PC-3 (cell line): ENCODE measurements around the gene ZNRF1. TPM values are rescaled to one million over a fixed set of nuclear protein-coding genes. Genes with fewer than 3 reads are reported as not detected.

Experiments
- ATAC-seq: fragments of 200-7000 bp; cut with Tn5 transposase; 2 replicates; pipeline ENCODE4 v1.9.1; 2020; ENCODE audit warnings: mild to moderate bottlenecking, moderate library complexity
- BruUV-seq: library from RNA; stranded (reverse); fragments of 400-500 nt; replicated peaks from 2 replicates; lab custom pipeline; 2021; lab: Mats Ljungman, UMichigan
- CTCF ChIA-PET: fragments of 300-600 bp; sonication (Branson Sonifier 250); formaldehyde crosslinking; loops from one replicate; lab custom pipeline; 2022; ENCODE audit warnings: antibody characterized with exemption; lab: Charles Lee
- POLR2A ChIA-PET: fragments of 300-600 bp; sonication (Branson Sonifier 250); formaldehyde crosslinking; loops from one replicate; lab custom pipeline; 2022; ENCODE audit warnings: antibody characterized with exemption; ENCODE audit not compliant: unreplicated experiment; lab: Charles Lee
- DNase-seq: peaks from one replicate; pipeline ENCODE4 v3.0.0-alpha.2; 2015
- H2AFZ ChIP-seq: fragments of 300-600 bp; sonication (generic); 2 replicates; pipeline ENCODE4 v1.6.0; 2016; ENCODE audit warnings: antibody characterized with exemption, low read length
- H3F3A ChIP-seq: fragments of 300-600 bp; sonication (generic); one replicate; pipeline ENCODE4 v1.6.0; 2017; ENCODE audit warnings: antibody characterized with exemption, low read length, control low read depth, mild to moderate bottlenecking; ENCODE audit not compliant: unreplicated experiment
- H3K27ac ChIP-seq: fragments of 300-600 bp; sonication (generic); 2 replicates; pipeline ENCODE4 v1.5.1; 2016; ENCODE audit warnings: mild to moderate bottlenecking, low read length
- H3K27me3 ChIP-seq: fragments of 300-600 bp; sonication (generic); 2 replicates; pipeline ENCODE4 v1.6.1; 2016; ENCODE audit warnings: low read length, mixed read lengths
- H3K36me3 ChIP-seq: fragments of 300-600 bp; sonication (generic); 2 replicates; pipeline ENCODE4 v1.6.1; 2016; ENCODE audit warnings: low read depth, mixed run types, low read length, mixed read lengths
- H3K4me1 ChIP-seq: fragments of 300-600 bp; sonication (generic); 2 replicates; pipeline ENCODE4 v1.5.1; 2016; ENCODE audit warnings: low read length; ENCODE audit not compliant: insufficient read depth
- H3K4me2 ChIP-seq: fragments of 300-600 bp; sonication (generic); 2 replicates; pipeline ENCODE4 v1.6.0; 2016; ENCODE audit warnings: low read length
- H3K4me3 ChIP-seq: fragments of 300-600 bp; sonication (generic); 2 replicates; pipeline ENCODE4 v1.5.1; 2016; ENCODE audit warnings: mild to moderate bottlenecking, low read length, mixed read lengths
- H3K79me2 ChIP-seq: fragments of 300-600 bp; sonication (generic); 2 replicates; pipeline ENCODE4 v1.6.1; 2017; ENCODE audit warnings: low read length, mixed read lengths
- H3K9ac ChIP-seq: fragments of 300-600 bp; sonication (generic); 2 replicates; pipeline ENCODE4 v1.6.0; 2016; ENCODE audit warnings: mild to moderate bottlenecking, low read length
- H3K9me2 ChIP-seq: fragments of 300-600 bp; sonication (generic); replicated peaks from 2 replicates; pipeline ENCODE4 v1.6.1; 2016; ENCODE audit warnings: mixed run types, low read length, mixed read lengths
- H3K9me3 ChIP-seq: fragments of 300-600 bp; sonication (generic); 2 replicates; pipeline ENCODE4 v1.6.1; 2016; ENCODE audit warnings: low read length, mixed read lengths
- H4K20me1 ChIP-seq: fragments of 300-600 bp; sonication (generic); 2 replicates; pipeline ENCODE4 v1.6.1; 2016; ENCODE audit warnings: low read length, mixed read lengths
- CTCF ChIP-seq: fragments of 300-600 bp; sonication (generic); conservative IDR thresholded peaks from 2 replicates; pipeline ENCODE4 v1.5.1; 2017; ENCODE audit warnings: antibody characterized with exemption, low read depth, mild to moderate bottlenecking, low read length
- EZH2 ChIP-seq: fragments of 300-600 bp; sonication (generic); IDR thresholded peaks from one replicate; pipeline ENCODE4 v1.6.1; 2017; ENCODE audit warnings: antibody characterized with exemption, mild to moderate bottlenecking, low read length; ENCODE audit not compliant: unreplicated experiment
- EZH2phosphoT487 ChIP-seq: fragments of 300-600 bp; sonication (generic); IDR thresholded peaks from 2 replicates; pipeline ENCODE4 v1.6.1; 2018; ENCODE audit warnings: mild to moderate bottlenecking, antibody characterized with exemption, low read length, borderline replicate concordance
- intact Hi-C: fragments of 100-400 bp; cut with micrococcal nuclease; formaldehyde crosslinking; loops from 2 replicates; pipeline ENCODE4 v1.9.0; 2023
- total RNA-seq: library from RNA; depleted of rRNA; stranded (reverse); fragments of >200 nt; gene quantifications from 2 replicates; pipeline ENCODE4 v1.2.3, GENCODE V29; 2014

The ZNRF1 gene
- total RNA-seq, 1 experiment from 2014 or later, result 60.4 TPM

GRCh38 chr16:75114179-75114945 is 115.5 kb downstream of the ZNRF1 start:
- ChIA-PET POLR2A (no interaction called here), CTCF (no interaction called here)
- Histone ChIP-seq H3K9me3 (no peaks in the 10 kb centered on the region), H3K9ac (no peak overlapping the region), H3K4me3 (no peak overlapping the region), H3F3A (peaks cover 1% of the 10 kb centered on the region), H2AFZ (no peak overlapping the region), H3K4me2 (no peak overlapping the region), H3K27ac (no peak overlapping the region), H3K79me2 (peaks cover 4% of the 10 kb centered on the region; the same call in 1 of the 2 replicates), H3K4me1 (peaks cover 26% of the 10 kb centered on the region), H3K9me2 (no peaks in the 10 kb centered on the region), H3K27me3 (no peaks in the 10 kb centered on the region), H3K36me3 (no peaks in the 10 kb centered on the region), H4K20me1 (no peaks in the 10 kb centered on the region)
- no peak for TF ChIP-seq CTCF
- no peak for TF ChIP-seq EZH2phosphoT487
- TF ChIP-seq EZH2, result no peak
- no TSS peak for BruUV-seq
- intact Hi-C loops, result no loop called here
- ATAC-seq (no peak), DNase-seq (no peak)

DNA sequence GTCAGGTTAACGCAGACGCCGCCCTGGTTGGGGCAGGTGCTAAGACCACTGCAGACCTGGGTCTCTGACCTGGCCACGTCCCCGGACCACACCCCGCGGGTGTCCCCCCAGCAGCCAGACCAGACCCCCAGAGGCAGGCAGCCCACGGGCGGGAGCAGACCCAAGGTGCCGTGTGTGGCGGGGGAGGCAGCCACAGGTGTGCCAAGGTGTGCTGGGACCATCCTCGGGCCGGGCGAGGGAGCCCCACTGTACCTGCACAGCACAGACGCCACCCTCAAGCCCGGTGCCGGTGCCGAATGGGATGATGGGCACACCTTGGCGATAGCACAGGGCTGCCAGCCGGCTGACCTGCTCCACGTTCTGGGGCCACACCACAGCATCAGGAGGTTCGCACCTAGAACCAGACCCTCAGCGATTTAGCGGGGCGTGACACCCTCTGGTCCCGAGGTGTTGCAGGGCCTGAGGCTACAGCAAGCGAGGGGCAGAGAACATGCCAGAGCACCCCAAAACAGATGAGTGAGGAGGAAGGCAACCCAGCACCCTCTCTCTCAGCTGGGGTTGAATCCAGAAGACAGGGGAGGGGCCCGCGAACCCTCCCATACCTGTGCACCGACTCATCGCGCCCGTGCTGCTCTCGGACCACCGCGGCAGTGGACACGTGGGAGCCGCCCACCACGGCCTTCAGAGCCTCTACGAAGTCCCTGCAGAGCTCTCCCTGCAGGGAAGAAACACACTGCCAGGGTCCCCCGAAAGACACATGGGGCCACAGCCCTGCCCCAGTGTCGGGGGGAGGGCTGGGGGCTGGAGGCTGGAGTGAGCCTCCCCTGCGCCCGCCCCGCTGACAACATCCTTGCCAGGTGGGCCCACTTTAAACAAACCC is 116.4 kb downstream of the ZNRF1 start:
- H3K27ac ChIP-seq, result no peak overlapping the region
- no peaks in the 10 kb centered on the region for H4K20me1 ChIP-seq
- BruUV-seq, result no TSS peak
- H3K79me2 ChIP-seq, result no peaks in the 10 kb centered on the region
- no peak for DNase-seq
- H2AFZ ChIP-seq, result no peak overlapping the region
- no peaks in the 10 kb centered on the region for H3K9me3 ChIP-seq
- no peaks in the 10 kb centered on the region for H3K9me2 ChIP-seq
- H3K4me3 ChIP-seq, result no peak overlapping the region
- peaks cover 18% of the 10 kb centered on the region for H3K4me1 ChIP-seq
- ChIA-PET CTCF (no interaction called here), POLR2A (no interaction called here)
- no peaks in the 10 kb centered on the region for H3F3A ChIP-seq
- H3K27me3 ChIP-seq, result no peaks in the 10 kb centered on the region
- intact Hi-C loops, result no loop called here
- no peaks in the 10 kb centered on the region for H3K36me3 ChIP-seq
- no peak for TF ChIP-seq EZH2phosphoT487
- no peak for TF ChIP-seq EZH2
- TF ChIP-seq CTCF, result no peak
- H3K9ac ChIP-seq, result no peak overlapping the region
- ATAC-seq, result no peak
- H3K4me2 ChIP-seq, result no peak overlapping the region
